ENCODE measurements around the gene BPIFB6. TPM values are rescaled to one million over a fixed set of nuclear protein-coding genes. Genes with fewer than 3 reads are reported as not detected.

BPIFB6 gene
- total RNA-seq (ENCODE audit: low replicate concordance), result not detected in 2 replicates

GRCh38 chr20:33031531-33031930 is at the start of gene BPIFB6:
Gene BPIFB6, plus strand, starts transcription at chr20:33031648. Its CDS starts 0 bp downstream, at chr20:33031648.

GRCh38 chr20:33004141-33004751 is 27.2 kb upstream of the BPIFB6 start, which contains the start of gene SUN5:
Gene SUN5, minus strand, starts transcription at chr20:33004433. Its CDS starts 93 bp downstream, at chr20:33004340.

GRCh38 chr20:33007376-33008335 is 23.8 kb upstream of the BPIFB6 start, which contains the start of gene BPIFB2:
Gene BPIFB2, plus strand, starts transcription at chr20:33007704. Its CDS starts 871 bp downstream, at chr20:33008575.

GRCh38 chr20:33053291-33054106 is 22.1 kb downstream of the BPIFB6 start, which contains the start of gene BPIFB3:
Gene BPIFB3, plus strand, starts transcription at chr20:33053903. Its CDS starts 1,533 bp downstream, at chr20:33055436.

GRCh38 chr20:33079259-33079658 is 47.8 kb downstream of the BPIFB6 start, which contains the start of gene BPIFB4:
Gene BPIFB4, plus strand, starts transcription at chr20:33079643. Its CDS starts 1,884 bp downstream, at chr20:33081527.

Other genes with a start within 250 kb of the BPIFB6 start
- gene MAPRE1, start 211.7 kb upstream of the BPIFB6 start, total RNA-seq (ENCODE audit: low replicate concordance), result 58.5 and 87.3 TPM in 2 replicates
- gene EFCAB8, start 172.7 kb upstream of the BPIFB6 start, total RNA-seq (ENCODE audit: low replicate concordance), result under 0.01 TPM in 2 replicates
- gene SUN5, start 27.2 kb upstream of the BPIFB6 start, total RNA-seq (ENCODE audit: low replicate concordance), result not detected in 2 replicates
- gene BPIFB2, start 23.9 kb upstream of the BPIFB6 start, total RNA-seq (ENCODE audit: low replicate concordance), result not detected in 2 replicates
- gene BPIFB3, start 22.3 kb downstream of the BPIFB6 start, total RNA-seq (ENCODE audit: low replicate concordance), result not detected in 2 replicates
- 0.23 TPM in 1 of 2 replicates, not detected in the other for gene BPIFB4, start 48.0 kb downstream of the BPIFB6 start, total RNA-seq (ENCODE audit: low replicate concordance)
- gene BPIFA2, start 136.5 kb downstream of the BPIFB6 start, total RNA-seq (ENCODE audit: low replicate concordance), result not detected in 2 replicates
- not detected in 2 replicates for gene BPIFA3, start 185.7 kb downstream of the BPIFB6 start, total RNA-seq (ENCODE audit: low replicate concordance)
- gene BPIFA1, start 204.3 kb downstream of the BPIFB6 start, total RNA-seq (ENCODE audit: low replicate concordance), result not detected in 2 replicates